Prostate gland (tissue), 2 donors: Measurements from ENCODE around the gene POU6F2.

ENCODE experiments used
- CTCF ChIP-seq, 4 experiments: fragments of 200-600 bp in 2 of 4; fragments of 450-650 bp in 2 of 4; sonication (generic) in 2 of 4; IDR thresholded peaks; 1 replicate in 3 of 4; 2 replicates in 1 of 4; pipeline ENCODE4 v1.5.1; 2016 to 2019; ENCODE audit warnings: antibody characterized with exemption in 4 of 4, mild to moderate bottlenecking in 2 of 4, moderate library complexity in 2 of 4
- POLR2A ChIP-seq: fragments of 450-650 bp; IDR thresholded peaks from one replicate; pipeline ENCODE4 v1.6.1; 2016; ENCODE audit warnings: antibody characterized with exemption, mild to moderate bottlenecking

- TF ChIP-seq CTCF (IDR thresholded peaks at IDR 0.05) (no peak), POLR2A (no peak)
These were observed 423.1 kb downstream of the POU6F2 start for GRCh38 chr7:39400836-39401235.
